Endothelial cell of umbilical vein (primary cell): ENCODE data around the gene CCDC34. TPM values are rescaled to one million over a fixed set of nuclear protein-coding genes. Genes with fewer than 3 reads are reported as not detected.

Source experiments
- BruUV-seq: library from RNA; stranded (reverse); fragments of 400-500 nt; replicated peaks from 2 replicates; lab custom pipeline; 2021; lab: Mats Ljungman, UMichigan
- CTCF ChIA-PET: fragments of 300-600, 350-600 bp; sonication (Branson Sonifier 250); formaldehyde crosslinking; loops from one replicate; lab custom pipeline; 2021; ENCODE audit warnings: antibody characterized with exemption, inconsistent platforms; lab: Charles Lee
- POLR2A ChIA-PET: fragments of 300-600, 350-600 bp; sonication (Branson Sonifier 250); formaldehyde crosslinking; loops from one replicate; lab custom pipeline; 2021; ENCODE audit warnings: antibody characterized with exemption, inconsistent platforms; lab: Charles Lee
- DNase-seq: peaks from one replicate; pipeline ENCODE4 v3.0.0-alpha.2; 2011; ENCODE audit warnings: low read depth, low spot score
- FAIRE-seq: peaks from 2 replicates; lab custom pipeline; 2011; peaks lifted over from hg19 to GRCh38; lab: Jason Lieb, UNC
- H2AFZ ChIP-seq: 2 replicates; pipeline ENCODE4 v1.6.0; 2012; ENCODE audit warnings: low read depth, low read length, control low read depth, inconsistent platforms
- H3K27ac ChIP-seq: 2 replicates; pipeline ENCODE4 v1.5.1; 2011; ENCODE audit warnings: low read depth, mild to moderate bottlenecking, control low read depth, low read length, moderate library complexity; ENCODE audit not compliant: insufficient read depth
- H3K27me3 ChIP-seq, 2 experiments: 2 replicates each; pipeline versions ENCODE4 v1.6.0 to v1.6.1; 2011; ENCODE audit warnings: low read length in 2 of 2, mixed read lengths in 1 of 2; ENCODE audit not compliant: control insufficient read depth in 2 of 2, insufficient read depth in 2 of 2
- H3K36me3 ChIP-seq, 2 experiments: 2 replicates in 1 of 2; 3 replicates in 1 of 2; pipeline ENCODE4 v1.5.1; 2011; ENCODE audit warnings: low read length in 2 of 2, mild to moderate bottlenecking in 1 of 2, moderate library complexity in 1 of 2; ENCODE audit not compliant: control insufficient read depth in 2 of 2, insufficient read depth in 2 of 2; ENCODE audit errors: extremely low read depth in 1 of 2
- H3K4me1 ChIP-seq: 3 replicates; pipeline ENCODE4 v1.5.1; 2011; ENCODE audit warnings: mild to moderate bottlenecking, low read length; ENCODE audit not compliant: control insufficient read depth, insufficient read depth; ENCODE audit errors: extremely low read depth
- H3K4me2 ChIP-seq: 2 replicates; pipeline ENCODE4 v1.6.1; 2011; ENCODE audit warnings: low read length, control low read depth, mixed read lengths; ENCODE audit not compliant: insufficient read depth
- H3K4me3 ChIP-seq, 3 experiments: fragments of 200-600 bp in 1 of 3; sonication (generic), shearing (Covaris generic) in 1 of 3; replicated peaks in 1 of 3; 2 replicates each; pipeline ENCODE4 v1.5.1; 2011 to 2016; ENCODE audit warnings: control low read depth in 3 of 3, low read length in 3 of 3, mild to moderate bottlenecking in 2 of 3, inconsistent platforms in 1 of 3, low read depth in 1 of 3, moderate library complexity in 1 of 3; ENCODE audit not compliant: insufficient read depth in 1 of 3
- H3K79me2 ChIP-seq: 2 replicates; pipeline ENCODE4 v1.6.0; 2012; ENCODE audit warnings: low read length, inconsistent platforms; ENCODE audit not compliant: control insufficient read depth, insufficient read depth
- H3K9ac ChIP-seq: replicated peaks from 2 replicates; pipeline ENCODE3; 2011; ENCODE audit warnings: low read length, control low read depth; ENCODE audit not compliant: insufficient read depth; ENCODE audit errors: extremely low read depth
- H3K9me1 ChIP-seq: replicated peaks from 3 replicates; pipeline ENCODE4 v1.6.0; 2011; ENCODE audit warnings: mild to moderate bottlenecking, low read length; ENCODE audit not compliant: control insufficient read depth, insufficient read depth; ENCODE audit errors: extremely low read depth
- H3K9me3 ChIP-seq: replicated peaks from 2 replicates; pipeline ENCODE4 v1.5.1; 2012; ENCODE audit warnings: low read length, inconsistent platforms; ENCODE audit not compliant: control insufficient read depth, insufficient read depth
- H4K20me1 ChIP-seq: replicated peaks from 2 replicates; pipeline ENCODE3; 2011; ENCODE audit warnings: mild to moderate bottlenecking, low read length; ENCODE audit not compliant: control insufficient read depth, insufficient read depth; ENCODE audit errors: extremely low read depth
- CTCF ChIP-seq, 2 donors: IDR thresholded peaks; 1 replicate in 1 of 2; 2 replicates in 1 of 2; pipeline ENCODE4 v1.5.1; 2011; ENCODE audit warnings: low read length in 2 of 2, mild to moderate bottlenecking in 2 of 2, moderate library complexity in 2 of 2, control low read depth in 1 of 2, inconsistent platforms in 1 of 2, low read depth in 1 of 2; ENCODE audit not compliant: insufficient read depth in 1 of 2; ENCODE audit errors: extremely low read depth in 1 of 2
- EZH2 ChIP-seq: IDR thresholded peaks from 2 replicates; pipeline ENCODE4 v1.6.1; 2012; ENCODE audit warnings: borderline replicate concordance, low read depth, mild to moderate bottlenecking, moderate library complexity, low read length, inconsistent platforms; ENCODE audit not compliant: severe bottlenecking
- FOS ChIP-seq: IDR thresholded peaks from 2 replicates; pipeline ENCODE4 v1.6.1; 2011; ENCODE audit warnings: mild to moderate bottlenecking, low read length, moderate library complexity, borderline replicate concordance; ENCODE audit not compliant: insufficient read depth
- GATA2 ChIP-seq: IDR thresholded peaks from 2 replicates; pipeline ENCODE4 v1.7.0; 2011; ENCODE audit warnings: low read depth, mild to moderate bottlenecking, moderate library complexity, mixed read lengths, low read length; ENCODE audit not compliant: insufficient read length, insufficient read depth
- JUN ChIP-seq: IDR thresholded peaks from 2 replicates; pipeline ENCODE4 v1.6.1; 2011; ENCODE audit warnings: borderline replicate concordance, low read depth; ENCODE audit not compliant: insufficient read length, insufficient read depth
- MAX ChIP-seq: IDR thresholded peaks from 2 replicates; pipeline ENCODE4 v1.6.1; 2011; ENCODE audit not compliant: insufficient read depth, insufficient read length
- MYC ChIP-seq: IDR thresholded peaks from one replicate; pipeline ENCODE4 v1.6.1; 2011; ENCODE audit warnings: mild to moderate bottlenecking, low read depth, low read length
- POLR2A ChIP-seq: IDR thresholded peaks from 2 replicates; pipeline ENCODE4 v1.6.1; 2012; ENCODE audit warnings: low read depth, mild to moderate bottlenecking, control low read depth, low read length
- POLR2AphosphoS5 ChIP-seq: IDR thresholded peaks from 2 replicates; pipeline ENCODE4 v1.6.1; 2012; ENCODE audit warnings: low read depth, mild to moderate bottlenecking, control low read depth, low read length, moderate library complexity; ENCODE audit not compliant: insufficient read depth
- dilution Hi-C: fragments of 300-500 bp; cut with MboI; formaldehyde crosslinking; loops from one replicate; pipeline ENCODE4 v1.15.0; 2019; ENCODE audit warnings: low sequenced_read_pairs; ENCODE audit not compliant: extremely low pct_ligation_motif_present
- intact Hi-C: fragments of 100-400 bp; cut with micrococcal nuclease; formaldehyde crosslinking; loops from one replicate; pipeline ENCODE4 v1.10.0; 2022
- polyA plus RNA-seq, 4 experiments: library from polyadenylated mRNA; depleted of rRNA in 3 of 4; stranded (reverse) in 3 of 4; unstranded in 1 of 4; fragments of >200 nt; gene quantifications; 2 replicates each; pipeline versions ENCODE4 v1.2.1 to v1.2.3, GENCODE V29; 2011 to 2012; ENCODE audit warnings: missing spikeins in 1 of 4
- total RNA-seq: library from RNA; stranded (reverse); gene quantifications from 2 replicates; pipeline ENCODE4 v1.2.3, GENCODE V29; 2021

The CCDC34 gene
- total and polyA plus RNA-seq, 2 donors (not counting 3 experiments of a cell fraction or from before 2014, with no cell fraction given): 2.3 to 11.4 TPM

GRCh38 chr11:27412192-27412691 lies 49.2 kb upstream of the CCDC34 start:
- H3K4me1 ChIP-seq: no peaks in the 10 kb centered on the region
- POLR2A ChIA-PET: no interaction called here
- no peaks in the 10 kb centered on the region for H3K79me2 ChIP-seq
- no peaks in the 10 kb centered on the region for H4K20me1 ChIP-seq
- intact Hi-C loops (no loop called here), dilution Hi-C loops (no loop called here)
- no peaks in the 10 kb centered on the region for H3K36me3 ChIP-seq
- no peak overlapping the region for H3K27ac ChIP-seq
- H2AFZ ChIP-seq: no peak overlapping the region
- TF ChIP-seq EZH2 (no peak), POLR2A (no peak), MAX (no peak), JUN (no peak), FOS (no peak), CTCF (IDR thresholded peaks at IDR 0.05; ENCODE audit: extremely low read depth in 1 of 2, insufficient read depth in 1 of 2, low read depth in 1 of 2, low read length in 2 of 2) (no peak), POLR2AphosphoS5 (no peak), MYC (no peak), GATA2 (no peak)
- H3K9me3 ChIP-seq: no peaks in the 10 kb centered on the region
- H3K27me3 ChIP-seq: peaks cover 0 to 3% of the 10 kb centered on the region in 2 experiments
- FAIRE-seq: no peak
- no peak overlapping the region for H3K4me2 ChIP-seq
- no peak for DNase-seq
- no peak overlapping the region for H3K9ac ChIP-seq
- CTCF ChIA-PET: interaction anchor here (0.7 to 1.2 kb wide), 2 partner anchors 33 to 74 kb away, joined by 3 to 5 read pairs; no protein-coding TSS in a partner anchor
- H3K9me1 ChIP-seq: no peaks in the 10 kb centered on the region
- BruUV-seq: no TSS peak
- H3K4me3 ChIP-seq: no peak overlapping the region
